Testis (tissue), 3 donors: ENCODE measurements around the gene NEURL4. TPM values are rescaled to one million over a fixed set of nuclear protein-coding genes. Genes with fewer than 3 reads are reported as not detected.

Source experiments
- DNase-seq: peaks from one replicate; pipeline ENCODE4 v3.0.0-alpha.2; 2019
- H3K27ac ChIP-seq, 2 donors: fragments of 200-600 bp; sonication (generic); one replicate each; pipeline ENCODE4 v1.5.1; 2019
- H3K27me3 ChIP-seq: fragments of 200-600 bp; sonication (generic); one replicate; pipeline ENCODE4 v1.5.1; 2019
- H3K36me3 ChIP-seq: fragments of 200-600 bp; sonication (generic); one replicate; pipeline ENCODE4 v1.5.1; 2017; ENCODE audit warnings: low read depth; ENCODE audit errors: missing control alignments
- H3K4me1 ChIP-seq: fragments of 200-600 bp; sonication (generic); one replicate; pipeline ENCODE4 v1.5.1; 2019
- H3K4me3 ChIP-seq, 2 donors: fragments of 200-600 bp; sonication (generic); one replicate each; pipeline ENCODE4 v1.5.1; 2017 to 2019
- H3K9me3 ChIP-seq: fragments of 200-600 bp; sonication (generic); one replicate; pipeline ENCODE4 v1.5.1; 2017
- CTCF ChIP-seq, 3 experiments: fragments of 450-650 bp in 2 of 3; fragments of 200-600 bp in 1 of 3; sonication (generic) in 1 of 3; IDR thresholded peaks; one replicate each; pipeline ENCODE4 v1.5.1; 2016 to 2019; ENCODE audit warnings: antibody characterized with exemption in 3 of 3, mild to moderate bottlenecking in 2 of 3, moderate library complexity in 1 of 3
- POLR2A ChIP-seq: fragments of 450-650 bp; IDR thresholded peaks from one replicate; pipeline ENCODE4 v1.6.1; 2017; ENCODE audit warnings: antibody characterized with exemption, mild to moderate bottlenecking, moderate library complexity
- WGBS, 2 donors: methylation state at CpG; one replicate each; pipeline ENCODE4 v1.1.5; 2018; 5-methylcytosine and 5-hydroxymethylcytosine counted together
- intact Hi-C: fragments of 100-400 bp; cut with DNase I; formaldehyde crosslinking; loops from one replicate; pipeline ENCODE4 v1.15.1; 2023; ENCODE audit warnings: low total_unique reads
- polyA plus RNA-seq: library from polyadenylated mRNA; stranded (reverse); fragments of 350-450 nt; fragmentation: Illumina TruSeq; extraction: RNeasy Lipid Tissue Mini Kit (QIAGEN cat#74804); gene quantifications from one replicate; pipeline ENCODE4 v1.2.3, GENCODE V29; 2014; ENCODE audit warnings: low read depth, low replicate concordance; ENCODE audit not compliant: insufficient read depth
- total RNA-seq, 2 donors: library from RNA; depleted of rRNA; stranded (reverse); fragments of >200 nt; gene quantifications; one replicate each; pipeline ENCODE4 v1.2.3, GENCODE V29; 2016

NEURL4 gene
- total and polyA plus RNA-seq, 3 donors from 2014 or later: 34.5 to 50.6 (median 38.3) TPM

- Histone ChIP-seq H3K9me3 (no peaks in the 10 kb centered on the region), H3K4me3 (no peak overlapping the region), H3K27ac (no peak overlapping the region), H3K27me3 (no peaks in the 10 kb centered on the region), H3K36me3 (no peaks in the 10 kb centered on the region), H3K4me1 (peaks cover 30% of the 10 kb centered on the region)
- WGBS, 2 donors: 20 to 75% methylated on average over 1 to 2 of the region's 2 CpGs
- intact Hi-C loops: no loop called here
- TF ChIP-seq POLR2A: no peak
- DNase-seq: no peak
Measured at GRCh38 chr17:7292194-7292593, 36.9 kb downstream of the NEURL4 start.

- intact Hi-C loops: no loop called here
- Histone ChIP-seq H3K36me3 (no peaks in the 10 kb centered on the region), H3K4me1 (peaks cover 20% of the 10 kb centered on the region), H3K27ac (no peak overlapping the region), H3K4me3 (no peak overlapping the region), H3K27me3 (no peaks in the 10 kb centered on the region), H3K9me3 (no peaks in the 10 kb centered on the region)
- no peak for TF ChIP-seq POLR2A
- no peak for TF ChIP-seq CTCF (IDR thresholded peaks at IDR 0.05)
- 85 to 86% methylated on average over 4 to 11 of the region's 11 CpGs for WGBS, 2 donors
- no peak for DNase-seq
Measured at GRCh38 chr17:7290685-7291084, 38.5 kb downstream of the NEURL4 start.

- 87 to 94% methylated on average over 14 to 19 of the region's 19 CpGs for WGBS, 2 donors
- TF ChIP-seq POLR2A (no peak), CTCF (IDR thresholded peaks at IDR 0.05) (no peak)
- intact Hi-C loops: no loop called here
- DNase-seq: no peak
- Histone ChIP-seq H3K36me3 (no peaks in the 10 kb centered on the region), H3K9me3 (no peaks in the 10 kb centered on the region), H3K27me3 (no peaks in the 10 kb centered on the region), H3K4me3 (no peak overlapping the region), H3K27ac (no peak overlapping the region), H3K4me1 (peaks cover 20% of the 10 kb centered on the region)
Measured at GRCh38 chr17:7290166-7290565, 39.0 kb downstream of the NEURL4 start.

GRCh38 chr17:7289256-7290032, 39.7 kb downstream of the NEURL4 start:
- DNase-seq: no peak
- WGBS, 2 donors: 79% methylated on average over 10 to 18 of the region's 18 CpGs
- Histone ChIP-seq H3K27ac (no peak overlapping the region), H3K4me1 (peaks cover 15% of the 10 kb centered on the region), H3K9me3 (no peaks in the 10 kb centered on the region), H3K36me3 (no peaks in the 10 kb centered on the region), H3K27me3 (no peaks in the 10 kb centered on the region), H3K4me3 (no peak overlapping the region)
- intact Hi-C loops: no loop called here
- TF ChIP-seq POLR2A (no peak), CTCF (IDR thresholded peaks at IDR 0.05) (no peak)

GRCh38 chr17:7285679-7286078, 43.5 kb downstream of the NEURL4 start:
- DNase-seq: no peak
- Histone ChIP-seq H3K9me3 (no peaks in the 10 kb centered on the region), H3K27me3 (no peaks in the 10 kb centered on the region), H3K4me3 (no peak overlapping the region), H3K27ac (no peak overlapping the region), H3K4me1 (peaks cover 11% of the 10 kb centered on the region), H3K36me3 (no peaks in the 10 kb centered on the region)
- 87 to 92% methylated on average over 12 of the region's 12 CpGs for WGBS, 2 donors
- intact Hi-C loops: no loop called here
- no peak for TF ChIP-seq POLR2A
- no peak for TF ChIP-seq CTCF (IDR thresholded peaks at IDR 0.05)
